Measurements from ENCODE around the gene RGS1.

The RGS1 gene

GRCh38 chr1:192584866-192585265, 9.3 kb downstream of the RGS1 start:
- no peak for DNase-seq

- no peak for DNase-seq
Observed at GRCh38 chr1:192587386-192588266, 12.1 kb downstream of the RGS1 start.

- no peak for DNase-seq
Observed at GRCh38 chr1:192588546-192588945, 13.0 kb downstream of the RGS1 start.

- DNase-seq = no peak
Observed at GRCh38 chr1:192589813-192590212, 14.2 kb downstream of the RGS1 start.

GRCh38 chr1:192592517-192592916, 16.9 kb downstream of the RGS1 start:
- no peak for DNase-seq

GRCh38 chr1:192592981-192593708, 17.6 kb downstream of the RGS1 start:
- no peak for DNase-seq

- no peak for DNase-seq
Observed at GRCh38 chr1:192595299-192595698, 19.7 kb downstream of the RGS1 start.

GRCh38 chr1:192598589-192598988, 23.0 kb downstream of the RGS1 start:
- DNase-seq = no peak

GRCh38 chr1:192600275-192600674, 24.7 kb downstream of the RGS1 start:
- no peak for DNase-seq

GRCh38 chr1:192601143-192601542, 25.6 kb downstream of the RGS1 start:
- DNase-seq = no peak

- no peak for DNase-seq
Observed at GRCh38 chr1:192601567-192601966, 26.0 kb downstream of the RGS1 start.

- no peak for DNase-seq
Observed at GRCh38 chr1:192602757-192603156, 27.2 kb downstream of the RGS1 start.

- DNase-seq = no peak
Observed at GRCh38 chr1:192603218-192603787, 27.7 kb downstream of the RGS1 start.

- no peak for DNase-seq
Observed at GRCh38 chr1:192604979-192605620, 29.5 kb downstream of the RGS1 start.

GRCh38 chr1:192608671-192609070, 33.1 kb downstream of the RGS1 start:
- no peak for DNase-seq

- no peak for DNase-seq
Observed at GRCh38 chr1:192609110-192610079, 33.8 kb downstream of the RGS1 start.

GRCh38 chr1:192610112-192610889, 34.7 kb downstream of the RGS1 start:
- DNase-seq = no peak

- DNase-seq = no peak
Observed at GRCh38 chr1:192615055-192615454, 39.5 kb downstream of the RGS1 start.

- DNase-seq = no peak
Observed at GRCh38 chr1:192620071-192620635, 44.6 kb downstream of the RGS1 start.

- DNase-seq = no peak
Observed at GRCh38 chr1:192626366-192627179, 51.0 kb downstream of the RGS1 start.

Measured in NCI-H2107 (cell line).